SJCRH30 (cell line): Measurements from ENCODE around the gene SLC17A3. TPM values are rescaled to one million over a fixed set of nuclear protein-coding genes. Genes with fewer than 3 reads are reported as not detected.

Experiments used
- total RNA-seq: library from RNA; depleted of rRNA; stranded (reverse); fragments of >200 nt; shearing (Covaris generic); gene quantifications from 2 replicates; pipeline ENCODE4 v1.2.3, GENCODE V29; 2014; rRNA removed

Gene SLC17A3
- total RNA-seq, 1 experiment from 2014 or later, result not detected

Other genes with a start within 250 kb of the SLC17A3 start
- not detected in 2 replicates for gene SCGN, start 222.0 kb downstream of the SLC17A3 start, total RNA-seq
- gene SLC17A4, start 119.5 kb downstream of the SLC17A3 start, total RNA-seq, result not detected in 2 replicates
- not detected in 2 replicates for gene SLC17A1, start 42.2 kb downstream of the SLC17A3 start, total RNA-seq
- not detected in 2 replicates for gene SLC17A2, start 56.4 kb upstream of the SLC17A3 start, total RNA-seq
- gene TRIM38, start 88.6 kb upstream of the SLC17A3 start, total RNA-seq, result 3.2 and 3.3 TPM in 2 replicates
- gene HFE, start 213.2 kb upstream of the SLC17A3 start, total RNA-seq, result 0.33 and 0.67 TPM in 2 replicates